HEK293T (cell line): ENCODE results near the gene TMEFF2.

Experiments
- BHLHE40 ChIP-seq: fragments of 450-650 bp; IDR thresholded peaks from 2 replicates; pipeline ENCODE4 v1.6.1; 2016; ENCODE audit warnings: mild to moderate bottlenecking, moderate library complexity, borderline replicate concordance
- CTBP1 ChIP-seq: fragments of 450-650 bp; IDR thresholded peaks from 2 replicates; pipeline ENCODE4 v1.6.1; 2016; ENCODE audit warnings: borderline replicate concordance
- LEF1 ChIP-seq: fragments of 450-650 bp; IDR thresholded peaks from 2 replicates; pipeline ENCODE4 v1.6.1; 2017; ENCODE audit warnings: mild to moderate bottlenecking, borderline replicate concordance
- SP1 ChIP-seq: fragments of 450-650 bp; IDR thresholded peaks from 2 replicates; pipeline ENCODE4 v1.6.1; 2017

DNA sequence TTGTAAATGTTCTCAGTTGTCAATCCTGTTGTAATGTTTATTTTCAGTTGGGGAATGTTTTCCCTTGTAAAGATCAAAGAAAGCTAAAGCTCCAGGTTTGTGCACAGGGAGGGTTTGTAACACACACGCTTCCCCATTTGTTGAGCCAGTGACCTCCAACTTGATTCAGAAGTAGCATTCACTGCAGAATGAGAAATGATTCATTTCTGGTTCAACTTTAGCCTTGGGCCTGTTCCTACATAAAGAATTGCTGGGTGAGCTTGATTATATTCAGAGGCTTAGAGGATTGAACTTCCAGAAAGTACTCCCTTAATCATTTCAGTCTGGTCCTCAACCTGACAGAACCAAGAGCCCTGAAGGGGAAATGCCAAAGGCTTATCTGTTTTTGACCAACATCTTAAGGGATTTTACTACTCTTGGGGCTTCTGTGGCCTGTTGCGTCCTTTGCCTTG is 277.3 kb downstream of the TMEFF2 start:
- TF ChIP-seq SP1 (no peak), LEF1 (no peak), BHLHE40 (no peak), CTBP1 (no peak)
